Astrocyte of the spinal cord (primary cell): ENCODE data around the gene KIAA1328.

ENCODE experiments used
- DNase-seq: peaks from one replicate; pipeline ENCODE4 v3.0.0; 2011; ENCODE audit warnings: low read depth, low spot score
- H3K4me3 ChIP-seq: 2 replicates; pipeline ENCODE4 v1.5.1; 2011; ENCODE audit warnings: low read depth, mild to moderate bottlenecking, low read length, moderate library complexity
- CTCF ChIP-seq: IDR thresholded peaks from 2 replicates; pipeline ENCODE4 v1.5.1; 2012; ENCODE audit warnings: low read depth, mild to moderate bottlenecking, low read length, inconsistent platforms
- in situ Hi-C: cut with HindIII; loops from 2 replicates; pipeline ENCODE4 v1.10.0; 2017; ENCODE audit warnings: low sequenced_read_pairs

The KIAA1328 gene

GRCh38 chr18:36798738-36799473 is 30.0 kb upstream of the KIAA1328 start:
- DNase-seq = peak; percentile 50
- TF ChIP-seq CTCF = no peak
- no peak overlapping the region for H3K4me3 ChIP-seq
- in situ Hi-C loops = no loop called here

DNA sequence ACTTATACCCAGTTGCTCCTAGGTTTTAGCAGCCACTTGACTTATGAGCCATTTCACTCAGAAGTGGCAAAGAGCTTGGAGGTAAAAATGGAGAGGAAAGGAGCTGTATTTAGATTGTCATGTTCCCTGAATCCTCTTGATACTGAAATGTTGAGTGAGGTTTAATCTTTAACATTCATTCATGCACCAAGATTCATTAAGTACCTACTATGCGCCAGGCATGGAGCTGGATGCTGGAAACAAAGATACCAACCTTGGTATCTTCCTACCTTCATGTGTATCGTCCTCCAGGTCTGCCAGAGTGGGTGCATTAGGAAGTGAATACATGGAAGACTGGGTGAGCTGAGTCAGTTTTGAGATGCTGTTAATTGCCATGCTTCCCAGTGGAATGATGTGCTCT is 23.8 kb upstream of the KIAA1328 start:
- in situ Hi-C loops = no loop called here
- H3K4me3 ChIP-seq = no peak overlapping the region
- no peak for DNase-seq
- no peak for TF ChIP-seq CTCF

GRCh38 chr18:36808681-36809080 is 20.2 kb upstream of the KIAA1328 start:
- peak; percentile 66 for DNase-seq
- in situ Hi-C loops = no loop called here
- no peak for TF ChIP-seq CTCF
- no peak overlapping the region for H3K4me3 ChIP-seq

GRCh38 chr18:36809590-36810381 is 19.1 kb upstream of the KIAA1328 start:
- in situ Hi-C loops = no loop called here
- H3K4me3 ChIP-seq = no peak overlapping the region
- peak; percentile 72 for DNase-seq
- TF ChIP-seq CTCF = peak; percentile 86

DNA sequence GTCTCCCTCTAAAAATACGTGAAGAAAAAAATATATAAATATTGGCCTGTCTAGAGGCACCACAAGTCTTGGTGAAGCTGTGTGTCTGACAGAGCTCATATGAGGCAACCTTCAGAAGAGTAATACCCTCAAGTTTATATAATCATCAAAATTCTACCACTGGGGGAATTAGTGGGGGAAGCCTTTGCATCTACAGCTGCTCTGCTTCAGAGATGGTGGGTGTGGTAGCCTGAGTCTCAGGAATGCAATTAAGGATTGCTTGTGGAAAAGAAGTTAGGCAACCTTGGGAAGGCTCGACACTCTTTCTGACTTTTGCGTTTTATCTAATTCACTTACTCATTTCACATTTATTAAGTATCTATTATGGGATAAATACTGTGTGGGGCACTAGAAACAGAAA is 17.5 kb upstream of the KIAA1328 start:
- no peak overlapping the region for H3K4me3 ChIP-seq
- DNase-seq = no peak
- no peak for TF ChIP-seq CTCF
- in situ Hi-C loops = no loop called here

DNA sequence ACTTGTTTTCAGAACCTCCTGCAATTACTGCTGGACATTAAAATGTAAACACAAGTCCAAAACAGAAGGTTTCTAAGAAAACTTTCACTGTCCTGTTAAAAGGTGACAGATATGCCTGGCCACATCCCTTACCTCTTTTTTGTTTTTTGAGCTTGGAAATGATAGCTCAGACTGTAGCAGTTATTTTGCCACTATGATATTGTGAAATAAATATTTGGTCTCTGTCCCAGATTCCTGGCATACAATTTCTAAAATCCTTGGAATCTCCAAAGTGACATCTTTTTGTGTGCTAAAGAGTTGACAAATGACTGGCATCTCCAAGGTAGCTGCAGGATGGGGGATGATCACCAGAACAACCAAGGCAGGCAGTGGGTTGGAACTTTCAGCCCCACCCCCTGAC is 17.0 kb upstream of the KIAA1328 start:
- DNase-seq = no peak
- no peak for TF ChIP-seq CTCF
- in situ Hi-C loops = no loop called here
- H3K4me3 ChIP-seq = no peak overlapping the region
